SK-N-SH treated with all-trans-retinoic acid at 6 μM for 48 hours (cell line): Measurements from ENCODE around the gene KCNK15.

Experiments used
- ATAC-seq: fragments of 200-7000 bp; cut with Tn5 transposase; 3 replicates; pipeline ENCODE4 v1.9.1; 2020; ENCODE audit warnings: mild to moderate bottlenecking, moderate library complexity
- ARNTL ChIP-seq: fragments of 450-650 bp; formaldehyde crosslinking; IDR thresholded peaks from 2 replicates; pipeline ENCODE4 v1.5.0; 2020; ENCODE audit warnings: low read depth, mild to moderate bottlenecking, moderate library complexity, borderline replicate concordance
- BACH2 ChIP-seq: fragments of 250-450 bp; sonication (Bioruptor Pico); IDR thresholded peaks from 2 replicates; pipeline ENCODE4 v1.9.0; 2021; ENCODE audit warnings: mild to moderate bottlenecking, borderline replicate concordance
- CREB5 ChIP-seq: fragments of 250-450 bp; sonication (Bioruptor Pico); IDR thresholded peaks from 2 replicates; pipeline ENCODE4 v1.5.1; 2020; ENCODE audit warnings: low read depth, mild to moderate bottlenecking, moderate library complexity
- CSDC2 ChIP-seq: fragments of 250-450 bp; sonication (Bioruptor Pico); IDR thresholded peaks from 2 replicates; pipeline ENCODE4 v1.5.0; 2020; ENCODE audit warnings: mild to moderate bottlenecking, moderate library complexity
- ESRRG ChIP-seq: fragments of 250-450 bp; sonication (Bioruptor Pico); IDR thresholded peaks from 2 replicates; pipeline ENCODE4 v1.6.1; 2021; ENCODE audit warnings: mild to moderate bottlenecking
- ISL1 ChIP-seq: fragments of 250-450 bp; sonication (Bioruptor Pico); IDR thresholded peaks from 2 replicates; pipeline ENCODE4 v2.1.2; 2022; ENCODE audit warnings: mild to moderate bottlenecking, moderate library complexity
- OSR1 ChIP-seq: fragments of 250-450 bp; sonication (Bioruptor Pico); IDR thresholded peaks from 2 replicates; pipeline ENCODE4 v1.8.0; 2022; ENCODE audit warnings: moderate library complexity, mild to moderate bottlenecking, inconsistent platforms
- PPARA ChIP-seq: fragments of 250-450 bp; sonication (Bioruptor Pico); IDR thresholded peaks from 2 replicates; pipeline ENCODE4 v1.5.0; 2020; ENCODE audit warnings: mild to moderate bottlenecking, borderline replicate concordance
- RARB ChIP-seq: fragments of 250-450 bp; sonication (Bioruptor Pico); IDR thresholded peaks from 2 replicates; pipeline ENCODE4 v1.8.0; 2021; ENCODE audit warnings: mild to moderate bottlenecking, moderate library complexity
- SNAI2 ChIP-seq: fragments of 250-450 bp; sonication (Bioruptor Pico); IDR thresholded peaks from 2 replicates; pipeline ENCODE4 v1.5.0; 2020; ENCODE audit warnings: mild to moderate bottlenecking, moderate library complexity
- TCF4 ChIP-seq: fragments of 250-450 bp; sonication (Bioruptor Pico); IDR thresholded peaks from 2 replicates; pipeline ENCODE4 v1.8.0; 2021; ENCODE audit warnings: mild to moderate bottlenecking, moderate library complexity, borderline replicate concordance
- TOX ChIP-seq: fragments of 250-450 bp; sonication (Bioruptor Pico); IDR thresholded peaks from 2 replicates; pipeline ENCODE4 v1.8.0; 2021; ENCODE audit warnings: mild to moderate bottlenecking, moderate library complexity, borderline replicate concordance
- TSHZ2 ChIP-seq: fragments of 250-450 bp; sonication (Bioruptor Pico); IDR thresholded peaks from 2 replicates; pipeline ENCODE4 v1.5.0; 2020; ENCODE audit warnings: mild to moderate bottlenecking, moderate library complexity
- ZC3H10 ChIP-seq: fragments of 250-450 bp; sonication (Bioruptor Pico); IDR thresholded peaks from 2 replicates; pipeline ENCODE4 v1.5.1; 2021; ENCODE audit warnings: mild to moderate bottlenecking, moderate library complexity
- ZFP3 ChIP-seq: fragments of 250-450 bp; sonication (Bioruptor Pico); IDR thresholded peaks from 2 replicates; pipeline ENCODE4 v1.5.0; 2020; ENCODE audit warnings: mild to moderate bottlenecking, moderate library complexity
- ZFP30 ChIP-seq: fragments of 450-650 bp; formaldehyde crosslinking; IDR thresholded peaks from 2 replicates; pipeline ENCODE4 v1.5.0; 2022; ENCODE audit warnings: mild to moderate bottlenecking, moderate library complexity
- ZNF565 ChIP-seq: fragments of 450-650 bp; formaldehyde crosslinking; conservative IDR thresholded peaks from 2 replicates; pipeline ENCODE4 v1.5.0; 2020; ENCODE audit warnings: low read depth, mild to moderate bottlenecking, moderate library complexity
- ZNF70 ChIP-seq: fragments of 450-650 bp; formaldehyde crosslinking; IDR thresholded peaks from 2 replicates; pipeline ENCODE4 v1.5.0; 2020; ENCODE audit warnings: mild to moderate bottlenecking, moderate library complexity
- ZNF8 ChIP-seq: fragments of 450-650 bp; formaldehyde crosslinking; IDR thresholded peaks from 2 replicates; pipeline ENCODE4 v1.5.0; 2020; ENCODE audit warnings: mild to moderate bottlenecking, moderate library complexity
- TF ChIP-seq, protein P1 (sequence below): fragments of 250-450 bp; sonication (Bioruptor Pico); IDR thresholded peaks from 2 replicates; pipeline ENCODE4 v1.8.0; 2020; ENCODE audit warnings: mild to moderate bottlenecking, moderate library complexity, borderline replicate concordance
- TF ChIP-seq, protein P2 (sequence below): fragments of 250-450 bp; sonication (Bioruptor Pico); IDR thresholded peaks from 2 replicates; pipeline ENCODE4 v1.5.1; 2021; ENCODE audit warnings: mild to moderate bottlenecking, moderate library complexity
- TF ChIP-seq, protein P3 (sequence below): fragments of 250-450 bp; sonication (Bioruptor Pico); IDR thresholded peaks from 2 replicates; pipeline ENCODE4 v1.8.0; 2021; ENCODE audit warnings: low read depth, mild to moderate bottlenecking, moderate library complexity, borderline replicate concordance

The KCNK15 gene

DNA sequence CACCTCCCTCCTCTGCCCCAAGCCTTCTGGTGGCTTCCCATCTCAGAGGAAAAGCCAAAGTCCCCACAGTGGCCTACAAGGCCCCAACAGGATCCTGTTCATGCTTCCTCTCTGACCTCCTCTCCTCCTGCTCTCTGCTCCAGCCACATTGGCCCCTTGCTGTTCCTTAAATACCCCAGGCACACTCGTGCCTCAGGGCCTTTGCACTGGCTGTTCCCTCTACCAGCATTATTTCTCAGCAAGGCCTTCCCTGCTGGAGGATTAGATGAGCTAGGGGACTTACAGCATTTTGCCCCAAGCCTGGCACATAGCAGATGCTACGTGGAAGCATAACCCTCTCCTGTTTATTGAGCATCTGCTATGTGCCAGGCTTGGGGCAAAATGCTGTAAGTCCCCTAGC lies 22.7 kb upstream of the KCNK15 start:
- TF ChIP-seq, protein P1, sequence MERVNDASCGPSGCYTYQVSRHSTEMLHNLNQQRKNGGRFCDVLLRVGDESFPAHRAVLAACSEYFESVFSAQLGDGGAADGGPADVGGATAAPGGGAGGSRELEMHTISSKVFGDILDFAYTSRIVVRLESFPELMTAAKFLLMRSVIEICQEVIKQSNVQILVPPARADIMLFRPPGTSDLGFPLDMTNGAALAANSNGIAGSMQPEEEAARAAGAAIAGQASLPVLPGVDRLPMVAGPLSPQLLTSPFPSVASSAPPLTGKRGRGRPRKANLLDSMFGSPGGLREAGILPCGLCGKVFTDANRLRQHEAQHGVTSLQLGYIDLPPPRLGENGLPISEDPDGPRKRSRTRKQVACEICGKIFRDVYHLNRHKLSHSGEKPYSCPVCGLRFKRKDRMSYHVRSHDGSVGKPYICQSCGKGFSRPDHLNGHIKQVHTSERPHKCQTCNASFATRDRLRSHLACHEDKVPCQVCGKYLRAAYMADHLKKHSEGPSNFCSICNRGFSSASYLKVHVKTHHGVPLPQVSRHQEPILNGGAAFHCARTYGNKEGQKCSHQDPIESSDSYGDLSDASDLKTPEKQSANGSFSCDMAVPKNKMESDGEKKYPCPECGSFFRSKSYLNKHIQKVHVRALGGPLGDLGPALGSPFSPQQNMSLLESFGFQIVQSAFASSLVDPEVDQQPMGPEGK (CRISPR knock-in tag) = no peak
- TF ChIP-seq BACH2 (CRISPR knock-in tag) (no peak), TCF4 (CRISPR knock-in tag) (no peak), ZNF8 (CRISPR knock-in tag) (no peak), TOX (no peak), ZNF70 (CRISPR knock-in tag) (no peak), CREB5 (CRISPR knock-in tag) (no peak), ESRRG (no peak), CSDC2 (CRISPR knock-in tag) (no peak), SNAI2 (CRISPR knock-in tag) (no peak), ZNF565 (CRISPR knock-in tag) (no peak), RARB (no peak), OSR1 (CRISPR knock-in tag) (no peak), ZFP30 (CRISPR knock-in tag) (no peak), ZFP3 (CRISPR knock-in tag) (no peak), TSHZ2 (CRISPR knock-in tag) (no peak)
- TF ChIP-seq, protein P2, sequence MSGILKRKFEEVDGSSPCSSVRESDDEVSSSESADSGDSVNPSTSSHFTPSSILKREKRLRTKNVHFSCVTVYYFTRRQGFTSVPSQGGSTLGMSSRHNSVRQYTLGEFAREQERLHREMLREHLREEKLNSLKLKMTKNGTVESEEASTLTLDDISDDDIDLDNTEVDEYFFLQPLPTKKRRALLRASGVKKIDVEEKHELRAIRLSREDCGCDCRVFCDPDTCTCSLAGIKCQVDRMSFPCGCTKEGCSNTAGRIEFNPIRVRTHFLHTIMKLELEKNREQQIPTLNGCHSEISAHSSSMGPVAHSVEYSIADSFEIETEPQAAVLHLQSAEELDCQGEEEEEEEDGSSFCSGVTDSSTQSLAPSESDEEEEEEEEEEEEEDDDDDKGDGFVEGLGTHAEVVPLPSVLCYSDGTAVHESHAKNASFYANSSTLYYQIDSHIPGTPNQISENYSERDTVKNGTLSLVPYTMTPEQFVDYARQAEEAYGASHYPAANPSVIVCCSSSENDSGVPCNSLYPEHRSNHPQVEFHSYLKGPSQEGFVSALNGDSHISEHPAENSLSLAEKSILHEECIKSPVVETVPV = no peak
- TF ChIP-seq, protein P3, sequence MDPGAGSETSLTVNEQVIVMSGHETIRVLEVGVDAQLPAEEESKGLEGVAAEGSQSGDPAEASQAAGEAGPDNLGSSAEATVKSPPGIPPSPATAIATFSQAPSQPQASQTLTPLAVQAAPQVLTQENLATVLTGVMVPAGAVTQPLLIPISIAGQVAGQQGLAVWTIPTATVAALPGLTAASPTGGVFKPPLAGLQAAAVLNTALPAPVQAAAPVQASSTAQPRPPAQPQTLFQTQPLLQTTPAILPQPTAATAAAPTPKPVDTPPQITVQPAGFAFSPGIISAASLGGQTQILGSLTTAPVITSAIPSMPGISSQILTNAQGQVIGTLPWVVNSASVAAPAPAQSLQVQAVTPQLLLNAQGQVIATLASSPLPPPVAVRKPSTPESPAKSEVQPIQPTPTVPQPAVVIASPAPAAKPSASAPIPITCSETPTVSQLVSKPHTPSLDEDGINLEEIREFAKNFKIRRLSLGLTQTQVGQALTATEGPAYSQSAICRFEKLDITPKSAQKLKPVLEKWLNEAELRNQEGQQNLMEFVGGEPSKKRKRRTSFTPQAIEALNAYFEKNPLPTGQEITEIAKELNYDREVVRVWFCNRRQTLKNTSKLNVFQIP (CRISPR knock-in tag) = no peak
- ATAC-seq = no peak

DNA sequence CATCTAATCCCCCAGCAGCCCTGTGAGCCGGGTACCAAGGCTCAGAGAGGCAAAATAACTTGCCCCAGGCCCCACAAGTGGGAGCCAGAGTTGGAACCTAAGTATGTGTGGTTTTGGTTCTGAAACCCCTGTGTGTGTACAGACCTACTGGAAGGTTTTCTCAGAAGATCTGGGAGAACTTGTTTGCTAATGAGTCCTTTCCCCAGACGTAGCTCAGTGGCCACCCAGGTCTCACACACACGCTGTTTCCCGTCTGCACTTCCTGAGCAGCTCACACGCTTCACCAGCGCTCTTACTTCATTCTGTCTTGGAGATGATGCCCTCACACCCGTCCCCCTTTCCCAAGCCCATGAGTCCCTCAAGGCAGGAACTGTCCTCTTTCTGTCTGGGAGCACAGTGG lies 22.3 kb upstream of the KCNK15 start:
- no peak for ATAC-seq
- TF ChIP-seq CSDC2 (CRISPR knock-in tag) (no peak), ZNF565 (CRISPR knock-in tag) (no peak), ARNTL (no peak), ZNF8 (CRISPR knock-in tag) (no peak), ZNF70 (CRISPR knock-in tag) (no peak), PPARA (no peak), BACH2 (CRISPR knock-in tag) (no peak), TSHZ2 (CRISPR knock-in tag) (no peak), TOX (no peak), SNAI2 (CRISPR knock-in tag) (no peak), ZFP30 (CRISPR knock-in tag) (no peak), ISL1 (CRISPR knock-in tag) (no peak), ZC3H10 (CRISPR knock-in tag) (no peak), ZFP3 (CRISPR knock-in tag) (no peak), OSR1 (CRISPR knock-in tag) (no peak)
- TF ChIP-seq, protein P1 (CRISPR knock-in tag) = no peak
